GM19455 (cell line): ENCODE measurements around the gene MRPL2.
"Not testable (repeated sequence)": the region's sequence is repeated elsewhere in the genome, so short reads cannot be mapped to it uniquely, and the experiment has no call there.

Experiments
- ATAC-seq: cut with Tn5 transposase; IDR thresholded peaks from one replicate; pipeline ENCODE4 v1.9.1; 2021; ENCODE audit not compliant: unreplicated experiment

MRPL2 gene

DNA sequence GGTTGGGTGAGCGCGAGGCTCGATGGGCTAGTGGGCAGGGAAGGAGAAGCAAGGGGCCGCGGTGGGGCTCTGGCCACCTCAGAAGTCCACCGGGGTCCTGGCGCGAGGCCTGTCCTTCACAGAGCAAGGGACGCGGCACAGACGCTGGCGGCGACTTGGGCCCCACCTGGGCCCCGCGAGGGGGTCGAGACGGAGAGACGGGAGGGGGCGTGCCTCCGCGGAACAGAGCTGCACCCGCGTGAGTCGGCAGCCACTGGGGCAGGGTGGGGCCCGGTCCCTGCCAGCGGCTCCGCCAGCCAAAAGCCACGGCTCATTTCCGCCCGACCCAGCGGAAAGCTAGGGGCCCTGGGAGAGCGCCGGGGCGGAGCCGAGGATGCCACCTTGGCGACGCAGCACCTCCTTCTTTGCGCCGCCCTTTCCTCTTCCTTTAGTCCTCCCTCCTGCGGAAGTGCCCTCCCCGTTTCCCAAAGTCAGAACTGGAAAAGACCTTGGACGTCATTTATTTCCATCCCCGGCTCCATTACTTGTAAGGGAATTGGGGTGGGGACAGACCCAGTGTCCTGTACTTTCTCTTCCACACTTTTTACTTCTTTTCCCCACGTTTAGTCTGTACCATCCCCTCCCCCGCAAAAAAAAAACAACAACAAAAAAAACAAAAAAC is 5.6 kb downstream of the MRPL2 start, which contains the start of gene CUL7:
Gene CUL7, minus strand, starts transcription at position 307 of the 661 bp plus-strand sequence. CDS start 1,063 bp downstream, outside the sequence.
- ATAC-seq, result peak; percentile 72

- peak; percentile 16 for ATAC-seq
Measured at GRCh38 chr6:43052842-43053544, 6.2 kb downstream of the MRPL2 start.

DNA sequence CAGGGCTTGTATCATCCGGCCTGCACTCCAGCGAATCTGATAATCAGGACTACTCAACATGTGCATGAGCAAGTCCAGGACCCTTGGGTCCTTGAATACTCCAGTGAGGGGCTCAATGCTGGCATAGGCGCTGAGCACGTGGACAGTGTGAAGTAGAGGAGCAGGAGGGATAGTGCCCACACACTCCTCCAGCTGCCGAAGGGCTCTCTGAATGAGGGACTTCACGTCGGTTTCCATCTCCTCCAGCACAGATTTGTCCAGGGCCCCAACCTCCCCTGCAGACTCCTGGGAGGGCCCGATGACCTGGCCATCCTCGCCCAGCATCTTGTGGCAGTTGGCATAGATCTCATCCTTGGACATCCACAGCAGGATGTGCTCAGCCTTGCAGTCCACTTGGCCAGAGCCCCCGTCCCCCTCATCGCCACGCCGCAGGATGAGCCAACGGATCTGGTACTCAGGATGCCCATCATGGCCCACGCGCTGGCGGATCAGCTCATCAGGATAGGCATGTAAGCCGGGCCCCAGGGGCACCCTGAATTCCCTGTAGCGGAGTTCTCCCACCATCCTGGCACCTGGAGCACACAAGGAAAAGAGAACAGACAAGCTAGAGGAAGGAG is 6.9 kb downstream of the MRPL2 start:
- ATAC-seq, result no peak

- no peak for ATAC-seq
Measured at GRCh38 chr6:43050981-43051380, 8.3 kb downstream of the MRPL2 start.

DNA sequence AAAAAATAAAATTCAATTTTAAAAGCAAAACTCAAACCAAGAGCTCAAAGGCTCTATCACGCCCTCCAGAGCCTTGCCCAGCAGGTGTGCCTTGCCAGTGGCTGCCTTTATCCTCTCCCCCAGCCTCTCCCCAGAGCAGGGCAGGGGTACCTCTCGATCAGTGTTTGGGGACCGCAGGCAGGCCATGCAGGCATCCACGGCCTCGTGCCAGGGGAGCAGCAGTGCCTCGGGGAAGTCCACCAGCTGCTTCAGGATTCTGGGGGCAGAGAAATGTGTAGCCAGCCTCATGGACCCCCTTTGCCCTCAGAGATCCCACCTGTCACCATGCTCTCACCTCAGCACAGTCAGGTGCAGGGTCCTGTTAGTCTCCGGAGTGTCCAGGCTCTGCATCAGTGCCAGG is 11.2 kb downstream of the MRPL2 start:
- ATAC-seq, result no peak

DNA sequence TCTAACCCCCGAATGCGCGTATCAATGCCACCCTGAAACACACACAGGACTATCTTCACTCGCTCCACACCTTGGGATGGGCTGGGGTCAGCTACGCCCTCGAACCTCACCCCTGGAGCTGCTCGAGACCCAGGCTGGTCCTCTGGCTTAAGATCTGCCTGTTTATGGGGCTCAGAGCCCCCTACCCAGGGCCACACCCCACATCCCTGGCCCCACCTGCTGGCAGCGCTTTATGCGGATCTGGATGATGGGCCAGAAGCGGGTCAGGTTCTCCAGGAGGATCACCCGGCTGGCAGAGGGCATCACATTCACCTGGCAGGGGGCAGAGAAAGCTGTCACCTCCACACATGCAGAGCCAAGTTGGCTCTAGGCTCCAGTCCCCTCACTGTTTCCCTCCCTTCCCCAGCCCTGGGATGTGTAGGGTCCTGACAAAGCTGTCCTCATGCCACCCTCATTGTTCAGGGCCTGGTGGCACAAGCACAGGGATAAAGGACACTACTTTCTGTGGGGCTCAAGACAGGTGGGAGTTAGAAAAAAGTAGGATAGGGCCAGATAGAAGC is 13.8 kb downstream of the MRPL2 start:
- no peak for ATAC-seq

DNA sequence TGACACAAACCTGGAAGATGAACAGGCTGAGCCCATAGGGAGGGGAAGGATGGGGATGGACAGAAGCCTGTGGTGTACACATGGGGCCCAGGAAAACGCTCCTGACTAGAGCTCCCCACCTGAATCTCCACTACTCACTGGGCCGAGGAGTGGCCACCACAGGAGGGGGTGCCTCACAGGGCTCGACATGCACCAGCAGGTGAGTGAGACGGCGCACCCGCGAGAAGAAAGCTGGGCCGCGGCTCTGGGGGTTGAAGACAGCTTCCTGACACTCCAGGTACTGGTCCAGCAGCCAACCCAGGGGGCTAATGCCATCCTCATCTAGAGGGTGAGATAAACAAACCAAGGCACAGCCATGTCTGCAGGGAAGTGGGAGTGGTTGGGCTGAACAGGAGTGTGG is 15.9 kb downstream of the MRPL2 start:
- ATAC-seq, result no peak

DNA sequence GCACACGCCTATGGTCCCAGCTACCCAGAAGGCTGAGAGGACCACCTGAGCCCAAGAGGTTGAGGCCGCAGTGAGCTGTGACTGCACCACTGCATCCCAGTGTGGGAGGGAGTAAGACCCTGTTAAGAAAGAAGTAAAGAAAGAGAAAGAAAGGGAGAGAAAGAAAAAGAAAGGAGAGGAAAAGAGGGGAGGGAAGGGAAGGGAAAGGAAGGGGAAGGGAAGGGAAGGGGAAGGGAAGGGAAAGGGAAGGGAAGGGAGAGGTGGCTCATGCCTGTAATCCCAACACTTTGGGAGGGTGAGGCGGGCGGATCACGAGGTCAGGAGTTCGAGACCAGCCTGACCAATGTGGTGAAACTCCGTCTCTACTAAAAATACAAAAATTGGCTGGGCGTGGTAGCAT is 17.8 kb downstream of the MRPL2 start:
- not testable (repeated sequence) for ATAC-seq

DNA sequence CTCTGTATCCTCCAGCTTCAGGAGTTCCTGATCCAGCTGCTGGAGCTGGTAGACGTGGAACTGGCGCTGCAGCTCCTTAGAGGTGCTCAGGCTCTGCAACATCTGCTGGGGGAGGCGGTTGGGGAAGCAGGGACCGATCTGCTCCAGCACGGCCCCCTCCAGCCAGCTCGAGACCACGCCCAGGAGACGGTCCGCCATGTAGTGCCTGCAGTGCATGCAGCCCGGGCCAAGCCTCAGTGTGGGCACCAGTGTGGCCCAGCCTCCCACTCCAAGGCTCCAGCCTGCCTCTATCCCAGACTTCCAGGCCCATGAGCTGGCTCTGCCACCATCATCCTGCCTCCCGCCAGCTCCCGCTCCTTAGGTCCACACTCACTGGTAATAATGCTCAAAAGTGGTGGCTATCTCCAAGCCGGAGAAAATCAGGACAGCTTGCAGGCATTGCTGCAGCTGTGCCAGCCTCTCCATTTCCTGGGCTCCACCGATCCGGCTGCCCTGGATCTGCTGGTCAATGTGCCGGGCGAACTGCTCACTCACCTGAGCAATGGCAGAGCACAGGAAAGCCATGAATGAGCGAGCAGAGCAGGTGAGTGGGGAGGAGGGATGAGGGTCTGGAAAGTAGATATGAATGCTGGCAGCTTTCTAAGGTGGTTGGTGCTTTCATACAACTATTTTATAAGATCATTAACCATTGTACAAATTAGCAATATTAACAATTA is 18.5 kb downstream of the MRPL2 start:
- no peak for ATAC-seq

DNA sequence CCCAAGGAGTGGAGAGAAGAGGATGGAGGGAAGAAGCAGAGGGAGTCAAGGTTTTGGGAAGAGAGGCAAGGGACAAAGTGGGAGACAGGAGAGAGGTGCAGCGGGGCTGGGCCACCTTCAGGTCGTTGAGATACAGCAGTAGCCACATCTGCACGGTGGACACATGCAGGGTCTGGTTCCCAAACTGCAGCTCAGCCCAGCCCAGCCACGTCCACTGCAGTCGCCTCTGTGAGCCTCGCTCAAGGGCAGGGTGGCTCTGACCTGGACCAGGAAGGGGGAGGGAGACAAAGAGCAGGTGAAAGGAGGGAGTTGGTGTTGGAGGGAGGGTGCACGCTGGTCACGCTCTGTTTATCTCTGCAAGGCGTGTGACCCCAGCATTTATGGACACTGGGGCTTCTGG is 20.5 kb downstream of the MRPL2 start:
- ATAC-seq, result no peak

DNA sequence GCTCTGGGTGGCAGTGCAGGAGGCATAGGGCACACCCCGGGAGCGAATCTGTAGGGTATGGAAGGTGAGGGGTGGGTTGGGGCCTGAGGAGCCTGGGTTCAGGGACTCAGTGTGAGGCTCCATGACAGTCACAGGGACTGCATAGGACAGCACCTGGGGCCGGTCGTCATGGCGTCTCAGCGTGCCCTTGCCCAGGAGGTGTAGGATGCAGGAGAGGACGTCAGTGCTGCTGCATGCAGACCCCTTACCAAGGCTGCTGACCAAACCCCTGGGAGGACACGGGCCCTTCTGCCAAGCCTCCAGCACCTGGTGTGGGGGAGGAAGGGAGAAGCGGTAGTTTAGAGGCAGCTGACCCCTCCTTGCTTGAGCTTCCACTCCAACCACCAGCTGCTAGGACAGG is 21.5 kb downstream of the MRPL2 start:
- ATAC-seq, result no peak

DNA sequence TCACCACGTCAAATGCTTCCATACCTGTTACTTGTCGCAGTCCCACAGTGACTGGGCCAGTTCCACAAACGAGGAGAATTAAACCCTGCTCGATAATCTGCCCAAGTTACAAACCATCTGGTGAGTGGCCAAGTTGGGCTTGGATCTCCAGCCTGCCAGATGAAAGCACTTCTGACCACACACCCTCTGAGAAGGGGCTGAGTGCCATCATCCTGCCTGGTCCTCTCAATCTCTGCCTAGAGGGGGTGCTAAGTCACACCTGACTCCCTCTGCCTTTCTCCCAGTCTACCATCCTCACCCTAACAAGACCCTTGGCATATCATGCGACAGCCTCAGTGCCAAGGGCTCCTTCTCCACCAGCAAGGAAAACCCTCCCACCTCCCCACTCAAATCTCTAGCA is 22.0 kb downstream of the MRPL2 start:
- no peak for ATAC-seq

DNA sequence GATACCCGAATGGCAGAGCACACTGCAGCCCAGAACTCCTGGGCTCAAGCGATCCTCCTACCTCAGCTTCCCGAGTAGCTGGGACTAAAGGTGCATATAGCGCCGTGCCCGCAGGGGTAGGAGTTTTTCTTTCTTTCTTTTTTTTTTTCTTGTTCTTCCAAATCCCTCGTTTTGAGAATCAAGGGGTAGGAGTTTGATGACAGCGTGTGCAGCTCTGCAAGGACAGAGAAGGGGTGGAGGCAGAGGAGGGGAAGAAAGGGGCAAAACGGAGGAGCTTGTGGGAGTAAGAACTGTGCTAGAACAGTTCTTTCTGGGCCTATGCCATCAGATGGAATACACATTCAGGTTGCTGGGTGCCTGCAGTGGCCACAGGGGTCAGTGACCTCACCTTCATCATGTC is 22.5 kb downstream of the MRPL2 start:
- ATAC-seq, result no peak

DNA sequence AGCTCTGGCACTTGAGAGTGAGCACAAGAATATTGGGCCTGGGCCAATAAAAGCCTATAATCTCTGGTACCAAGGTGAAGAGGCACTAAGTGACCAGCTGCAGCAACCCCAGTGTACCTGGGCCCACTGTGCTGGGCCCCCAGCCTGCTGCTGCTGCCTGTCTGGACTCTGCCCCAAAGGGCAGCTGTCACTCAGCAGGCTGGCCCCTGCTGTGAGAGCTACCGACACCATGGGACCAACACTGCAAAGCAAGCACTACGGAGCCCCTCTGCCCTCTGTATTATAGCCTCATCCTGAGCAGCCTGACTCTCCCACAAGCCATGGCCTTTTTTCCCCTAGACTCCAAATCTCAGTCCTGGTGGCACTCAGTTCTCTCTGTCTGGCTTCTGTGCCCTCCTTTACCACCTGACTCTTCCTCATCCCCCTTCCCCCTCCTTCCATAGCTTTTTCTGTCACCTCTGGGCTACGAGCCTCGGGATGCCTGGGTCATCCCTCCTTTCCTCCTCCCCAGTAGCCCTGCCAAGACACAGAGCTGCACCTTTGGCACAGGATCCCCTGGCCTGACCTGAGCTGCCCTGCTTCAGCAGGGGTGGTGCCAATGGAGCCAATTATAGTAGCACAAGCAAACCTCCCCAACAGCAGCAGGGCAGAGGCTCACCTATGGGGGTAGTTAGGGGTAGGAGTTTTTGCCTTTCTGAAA is 23.6 kb downstream of the MRPL2 start:
- ATAC-seq, result no peak

GRCh38 chr6:43034190-43034525 is 25.1 kb downstream of the MRPL2 start:
- ATAC-seq, result no peak

GRCh38 chr6:43033496-43034189 is 25.6 kb downstream of the MRPL2 start:
- ATAC-seq, result no peak

DNA sequence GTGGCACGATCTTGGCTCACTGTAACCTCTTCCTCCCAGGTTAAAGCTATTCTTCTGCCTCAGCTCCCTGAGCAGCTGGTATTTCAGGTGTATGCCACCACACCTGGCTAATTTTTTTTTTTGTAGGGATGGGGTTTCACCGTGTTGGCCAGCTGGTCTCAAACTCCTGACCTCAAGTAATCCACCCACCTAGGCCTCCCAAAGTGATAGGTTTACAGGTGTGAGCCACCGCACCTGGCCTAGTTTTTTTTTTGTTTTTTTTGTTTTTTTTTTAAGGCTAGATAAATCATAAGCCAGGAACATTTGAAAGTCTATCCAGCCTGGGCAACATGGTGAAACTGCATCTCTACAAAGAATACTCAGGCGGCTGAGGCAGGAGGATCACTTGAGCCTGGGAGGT is 26.9 kb downstream of the MRPL2 start:
- ATAC-seq, result no peak

GRCh38 chr6:43029120-43029519 is 30.1 kb downstream of the MRPL2 start:
- ATAC-seq, result no peak

GRCh38 chr6:43026365-43026764 is 32.9 kb downstream of the MRPL2 start:
- no peak for ATAC-seq

GRCh38 chr6:43024436-43024835 is 34.8 kb downstream of the MRPL2 start:
- ATAC-seq, result no peak
